Measurements from ENCODE around the gene SLC8A3. TPM values are rescaled to one million over a fixed set of nuclear protein-coding genes. Genes with fewer than 3 reads are reported as not detected.

Gene SLC8A3
- total RNA-seq, 1 experiment from 2014 or later: not detected

GRCh38 chr14:70021548-70022220, 167.1 kb downstream of the SLC8A3 start:
- H3K27me3 ChIP-seq (ENCODE audit: insufficient read depth, low read length): no peaks in the 10 kb centered on the region
- ChIA-PET RAD21 (ENCODE audit: low non-redundant PET in 1 of 2, low total read pairs in 2 of 2, uncharacterized antibody in 2 of 2, unreplicated experiment in 2 of 2) (no interaction called here), POLR2A (no interaction called here), CTCF (no interaction called here)
- no peaks in the 10 kb centered on the region for H3K79me2 ChIP-seq (ENCODE audit: insufficient read depth, low read length)
- H4K20me1 ChIP-seq (ENCODE audit: insufficient read depth): no peaks in the 10 kb centered on the region
- H3K36me3 ChIP-seq (ENCODE audit: control insufficient read depth in 1 of 2, insufficient read depth in 2 of 2, low read length in 2 of 2): no peaks in the 10 kb centered on the region
- H3K9me3 ChIP-seq (ENCODE audit: control insufficient read depth in 1 of 2, insufficient read depth in 1 of 2, low read depth in 1 of 2, low read length in 2 of 2): no peaks in the 10 kb centered on the region
- no peak overlapping the region for H3K9ac ChIP-seq (ENCODE audit: low read length)
- no peak overlapping the region for H2AFZ ChIP-seq (ENCODE audit: low read depth, low read length, poor library complexity, severe bottlenecking)
- no peak overlapping the region for H3K4me3 ChIP-seq (replicated peaks in 1 of 2; ENCODE audit: low read depth in 1 of 2, low read length in 2 of 2)
- H3K4me1 ChIP-seq (ENCODE audit: control insufficient read depth in 1 of 2, insufficient read depth in 2 of 2, low read length in 2 of 2): no peaks in the 10 kb centered on the region
- no peak overlapping the region for H3K4me2 ChIP-seq (ENCODE audit: low read length)
- no peak for DNase-seq (ENCODE audit: low read depth, low spot score)
- no peak overlapping the region for H3K27ac ChIP-seq (ENCODE audit: low read depth, low read length)
- intact Hi-C loops (cut with micrococcal nuclease): no loop called here
- TF ChIP-seq CTCF (IDR thresholded peaks at IDR 0.05 in 2 of 3, conservative IDR thresholded peaks at IDR 0.05 in 1 of 3; ENCODE audit: borderline replicate concordance in 1 of 3, insufficient read depth in 1 of 3, low read depth in 2 of 3, low read length in 2 of 3) (no peak), SP1 (IDR thresholded peaks at IDR 0.05; ENCODE audit: low read depth) (no peak)
- no peak for ATAC-seq
- no TSS peak for BruUV-seq (replicated peaks)
- H3K9me2 ChIP-seq (ENCODE audit: insufficient read depth): no peaks in the 10 kb centered on the region

GRCh38 chr14:70020352-70021170, 168.2 kb downstream of the SLC8A3 start:
- no peak overlapping the region for H3K27ac ChIP-seq (ENCODE audit: low read depth, low read length)
- BruUV-seq (replicated peaks): no TSS peak
- ChIA-PET CTCF (no interaction called here), RAD21 (ENCODE audit: low non-redundant PET in 1 of 2, low total read pairs in 2 of 2, uncharacterized antibody in 2 of 2, unreplicated experiment in 2 of 2) (no interaction called here), POLR2A (no interaction called here)
- H4K20me1 ChIP-seq (ENCODE audit: insufficient read depth): no peaks in the 10 kb centered on the region
- H3K9me2 ChIP-seq (ENCODE audit: insufficient read depth): no peaks in the 10 kb centered on the region
- H3K36me3 ChIP-seq (ENCODE audit: control insufficient read depth in 1 of 2, insufficient read depth in 2 of 2, low read length in 2 of 2): no peaks in the 10 kb centered on the region
- DNase-seq (ENCODE audit: low read depth, low spot score) (no peak), ATAC-seq (no peak)
- H2AFZ ChIP-seq (ENCODE audit: low read depth, low read length, poor library complexity, severe bottlenecking): no peak overlapping the region
- H3K79me2 ChIP-seq (ENCODE audit: insufficient read depth, low read length): no peaks in the 10 kb centered on the region
- H3K9me3 ChIP-seq (ENCODE audit: control insufficient read depth in 1 of 2, insufficient read depth in 1 of 2, low read depth in 1 of 2, low read length in 2 of 2): no peaks in the 10 kb centered on the region
- H3K4me3 ChIP-seq (replicated peaks in 1 of 2; ENCODE audit: low read depth in 1 of 2, low read length in 2 of 2): no peak overlapping the region
- no peak overlapping the region for H3K9ac ChIP-seq (ENCODE audit: low read length)
- no peak overlapping the region for H3K4me2 ChIP-seq (ENCODE audit: low read length)
- H3K27me3 ChIP-seq (ENCODE audit: insufficient read depth, low read length): no peaks in the 10 kb centered on the region
- intact Hi-C loops (cut with micrococcal nuclease): no loop called here
- no peaks in the 10 kb centered on the region for H3K4me1 ChIP-seq (ENCODE audit: control insufficient read depth in 1 of 2, insufficient read depth in 2 of 2, low read length in 2 of 2)
- TF ChIP-seq TCF7L2 (IDR thresholded peaks at IDR 0.05; ENCODE audit: borderline replicate concordance, extremely low read depth, insufficient read depth, insufficient read length): no peak
- TF ChIP-seq REST (IDR thresholded peaks at IDR 0.05; ENCODE audit: low read depth): no peak
- no peak for TF ChIP-seq ATF3 (IDR thresholded peaks at IDR 0.05)
- no peak for TF ChIP-seq ZBTB33 (IDR thresholded peaks at IDR 0.05; ENCODE audit: extremely low read depth, insufficient replicate concordance, low read length)
- TF ChIP-seq POLR2A (IDR thresholded peaks at IDR 0.05; ENCODE audit: borderline replicate concordance, extremely low read depth, insufficient read depth, insufficient read length): no peak
- TF ChIP-seq ZFX (IDR thresholded peaks at IDR 0.05): no peak
- TF ChIP-seq JUND (IDR thresholded peaks at IDR 0.05): no peak
- TF ChIP-seq RAD21 (IDR thresholded peaks at IDR 0.05; ENCODE audit: low read depth): no peak
